Activated CD4-positive, alpha-beta T cell treated with anti-CD3 and anti-CD28 coated beads, Interleukin-2, amount 10 ng/mL, durations not matched to agents 24 days and 14 days (primary cell): ENCODE data around the gene GRB14. TPM values are rescaled to one million over a fixed set of nuclear protein-coding genes. Genes with fewer than 3 reads are reported as not detected.

Experiments
- DNase-seq: peaks from one replicate; pipeline ENCODE4 v3.0.0; 2022
- H3K27ac Mint-ChIP-seq: one replicate; pipeline ENCODE4 v1.8.0; 2022; ENCODE audit warnings: mild to moderate bottlenecking, mixed read lengths
- H3K27me3 Mint-ChIP-seq: one replicate; pipeline ENCODE4 v1.8.0; 2022; ENCODE audit warnings: mixed read lengths
- H3K36me3 Mint-ChIP-seq: one replicate; pipeline ENCODE4 v1.8.0; 2022; ENCODE audit warnings: low read depth, mild to moderate bottlenecking, mixed read lengths
- H3K4me1 Mint-ChIP-seq: one replicate; pipeline ENCODE4 v1.8.0; 2021; ENCODE audit warnings: mixed read lengths
- H3K4me3 Mint-ChIP-seq: one replicate; pipeline ENCODE4 v1.8.0; 2022; ENCODE audit warnings: mild to moderate bottlenecking, moderate library complexity, mixed read lengths
- H3K9me3 Mint-ChIP-seq: one replicate; pipeline ENCODE4 v1.8.0; 2021; ENCODE audit warnings: mixed read lengths
- intact Hi-C: fragments of 100-400 bp; cut with micrococcal nuclease; formaldehyde crosslinking; loops from one replicate; pipeline ENCODE4 v1.15.1; 2023
- total RNA-seq: library from RNA; stranded (reverse); gene quantifications from 2 replicates; pipeline ENCODE4 v1.2.3, GENCODE V29; 2022

GRB14 gene
- total RNA-seq, 1 donor from 2014 or later: not detected

GRCh38 chr2:164515734-164516133, 105.5 kb downstream of the GRB14 start:
- intact Hi-C loops: no loop called here
- H3K27ac Mint-ChIP-seq: no peak overlapping the region
- no peaks in the 10 kb centered on the region for H3K4me1 Mint-ChIP-seq
- peaks cover 31% of the 10 kb centered on the region for H3K9me3 Mint-ChIP-seq
- no peak overlapping the region for H3K4me3 Mint-ChIP-seq
- no peak for DNase-seq
- H3K36me3 Mint-ChIP-seq: no peaks in the 10 kb centered on the region
- H3K27me3 Mint-ChIP-seq: no peaks in the 10 kb centered on the region

DNA sequence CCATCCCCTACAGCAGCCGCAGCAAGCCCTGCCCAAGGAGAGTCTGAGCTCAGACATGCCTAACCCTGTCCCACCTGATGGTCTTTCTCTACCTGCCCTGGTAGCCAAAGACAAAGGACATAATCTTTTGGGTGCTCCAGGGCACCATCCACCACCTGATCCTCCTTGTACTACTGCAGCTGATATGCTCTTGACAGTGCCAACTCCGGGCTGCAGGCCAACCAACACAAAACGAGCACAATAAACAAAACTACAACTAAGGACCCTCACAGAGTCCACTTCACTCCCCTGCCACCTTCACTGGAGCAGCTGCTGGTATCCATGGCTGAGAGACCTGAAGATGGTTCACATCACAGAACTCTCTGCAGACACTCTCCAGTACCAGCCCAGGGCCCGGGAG, 106.3 kb downstream of the GRB14 start:
- Mint-ChIP-seq H3K27ac (no peak overlapping the region), H3K27me3 (no peaks in the 10 kb centered on the region), H3K36me3 (no peaks in the 10 kb centered on the region), H3K4me1 (no peaks in the 10 kb centered on the region), H3K4me3 (no peak overlapping the region), H3K9me3 (peaks cover 31% of the 10 kb centered on the region)
- DNase-seq: no peak
- intact Hi-C loops: no loop called here

DNA sequence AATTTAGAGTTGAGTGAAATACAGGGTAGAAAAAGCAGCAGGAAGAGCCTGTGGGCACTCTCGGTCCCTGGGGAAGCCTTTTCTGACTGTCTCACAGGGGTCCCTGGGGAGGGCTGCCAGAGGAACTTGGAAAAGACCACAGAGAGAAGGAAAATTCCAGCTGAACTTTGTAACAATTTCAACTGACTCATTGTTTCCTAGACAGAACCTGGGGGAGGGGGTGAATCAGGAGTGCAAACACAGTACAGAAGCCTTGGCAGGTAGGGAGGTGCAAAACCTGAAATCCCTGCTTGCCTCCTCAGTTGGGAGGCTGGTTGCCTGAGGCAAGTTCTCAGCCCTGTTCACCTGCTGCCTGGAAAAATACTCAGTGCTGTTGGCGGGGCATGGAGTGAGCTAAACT, 106.8 kb downstream of the GRB14 start:
- H3K4me1 Mint-ChIP-seq: no peaks in the 10 kb centered on the region
- intact Hi-C loops: no loop called here
- DNase-seq: no peak
- H3K4me3 Mint-ChIP-seq: no peak overlapping the region
- H3K9me3 Mint-ChIP-seq: peaks cover 31% of the 10 kb centered on the region
- H3K27me3 Mint-ChIP-seq: no peaks in the 10 kb centered on the region
- no peak overlapping the region for H3K27ac Mint-ChIP-seq
- no peaks in the 10 kb centered on the region for H3K36me3 Mint-ChIP-seq

- H3K9me3 Mint-ChIP-seq: peaks cover 20% of the 10 kb centered on the region
- intact Hi-C loops: no loop called here
Observed at GRCh38 chr2:164512871-164513270, 108.4 kb downstream of the GRB14 start.

GRCh38 chr2:164511738-164512137, 109.5 kb downstream of the GRB14 start:
- H3K9me3 Mint-ChIP-seq: peaks cover 15% of the 10 kb centered on the region
- no peaks in the 10 kb centered on the region for H3K4me1 Mint-ChIP-seq
- no peak overlapping the region for H3K4me3 Mint-ChIP-seq
- intact Hi-C loops: no loop called here
- H3K27ac Mint-ChIP-seq: no peak overlapping the region
- no peaks in the 10 kb centered on the region for H3K36me3 Mint-ChIP-seq
- DNase-seq: no peak
- no peaks in the 10 kb centered on the region for H3K27me3 Mint-ChIP-seq

More at GRCh38 chr2:164512871-164513270, 108.4 kb downstream of the GRB14 start:
- no peaks in the 10 kb centered on the region for H3K36me3 Mint-ChIP-seq
- no peak overlapping the region for H3K27ac Mint-ChIP-seq
- H3K4me3 Mint-ChIP-seq: no peak overlapping the region
- H3K4me1 Mint-ChIP-seq: no peaks in the 10 kb centered on the region
- no peaks in the 10 kb centered on the region for H3K27me3 Mint-ChIP-seq
- DNase-seq: no peak

GRCh38 chr2:164510895-164511294, 110.4 kb downstream of the GRB14 start:
- peaks cover 15% of the 10 kb centered on the region for H3K9me3 Mint-ChIP-seq
- H3K4me1 Mint-ChIP-seq: no peaks in the 10 kb centered on the region
- H3K27me3 Mint-ChIP-seq: no peaks in the 10 kb centered on the region
- intact Hi-C loops: no loop called here
- H3K4me3 Mint-ChIP-seq: no peak overlapping the region
- no peak overlapping the region for H3K27ac Mint-ChIP-seq
- H3K36me3 Mint-ChIP-seq: no peaks in the 10 kb centered on the region
- DNase-seq: no peak

DNA sequence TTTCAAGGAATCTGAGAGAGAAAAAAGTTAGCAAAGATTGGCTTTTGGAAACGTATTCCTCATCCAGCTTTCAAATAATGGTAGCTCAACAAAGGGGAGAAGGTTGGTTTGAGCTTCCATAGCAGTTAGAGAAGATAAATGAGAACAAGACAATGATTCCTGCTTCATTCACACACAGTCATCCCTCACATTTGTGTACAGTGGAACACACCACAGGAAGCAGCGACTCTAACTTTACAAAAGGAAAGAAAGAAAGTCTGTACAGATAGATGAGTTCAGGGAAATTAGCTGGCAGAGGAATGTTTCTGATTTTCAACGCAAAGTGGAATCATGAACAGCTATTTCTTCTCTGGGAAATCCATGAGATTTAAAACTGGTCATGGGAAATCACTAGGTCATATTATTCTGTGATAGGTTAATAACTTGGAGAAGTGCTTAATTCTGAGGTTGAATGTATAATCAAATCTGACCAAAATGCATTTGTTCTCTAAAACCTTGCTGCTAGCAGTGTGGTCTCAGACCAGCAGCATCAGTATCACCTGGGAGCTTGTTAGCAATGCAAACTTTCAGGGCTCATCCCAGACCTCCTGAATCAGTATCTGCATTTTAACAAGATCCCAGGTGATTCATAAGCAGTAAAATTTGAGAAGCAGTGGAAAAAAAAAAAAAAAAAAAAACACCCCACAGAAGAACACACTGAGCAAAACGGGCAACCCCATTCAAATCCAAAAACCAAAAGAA, 112.0 kb downstream of the GRB14 start:
- intact Hi-C loops: no loop called here
- Mint-ChIP-seq H3K9me3 (peaks cover 5% of the 10 kb centered on the region), H3K4me1 (no peaks in the 10 kb centered on the region), H3K4me3 (no peak overlapping the region), H3K27ac (no peak overlapping the region), H3K36me3 (no peaks in the 10 kb centered on the region), H3K27me3 (no peaks in the 10 kb centered on the region)
- DNase-seq: no peak

DNA sequence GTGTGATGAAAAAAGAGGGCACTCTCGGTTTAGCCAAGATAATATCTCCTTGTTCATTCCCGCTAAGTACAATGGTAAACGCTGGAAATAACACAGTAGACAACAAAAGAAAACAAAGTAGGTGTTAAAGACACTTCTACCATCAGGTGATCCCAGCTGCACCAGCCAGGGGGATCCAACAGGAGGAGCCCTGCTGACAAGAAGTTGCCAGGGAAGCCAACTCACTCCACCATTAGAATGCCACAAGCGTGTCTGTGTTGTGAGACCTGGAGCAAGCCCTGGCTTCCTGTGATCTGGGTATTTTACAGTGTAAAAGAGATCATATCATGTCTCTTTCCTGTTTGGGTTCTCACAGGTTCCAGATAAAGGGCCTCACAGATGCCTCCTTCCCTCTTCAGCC, 117.0 kb downstream of the GRB14 start:
- Mint-ChIP-seq H3K4me3 (no peak overlapping the region), H3K27me3 (no peaks in the 10 kb centered on the region), H3K9me3 (no peaks in the 10 kb centered on the region), H3K36me3 (no peaks in the 10 kb centered on the region), H3K4me1 (no peaks in the 10 kb centered on the region), H3K27ac (no peak overlapping the region)
- intact Hi-C loops: no loop called here
- DNase-seq: no peak

DNA sequence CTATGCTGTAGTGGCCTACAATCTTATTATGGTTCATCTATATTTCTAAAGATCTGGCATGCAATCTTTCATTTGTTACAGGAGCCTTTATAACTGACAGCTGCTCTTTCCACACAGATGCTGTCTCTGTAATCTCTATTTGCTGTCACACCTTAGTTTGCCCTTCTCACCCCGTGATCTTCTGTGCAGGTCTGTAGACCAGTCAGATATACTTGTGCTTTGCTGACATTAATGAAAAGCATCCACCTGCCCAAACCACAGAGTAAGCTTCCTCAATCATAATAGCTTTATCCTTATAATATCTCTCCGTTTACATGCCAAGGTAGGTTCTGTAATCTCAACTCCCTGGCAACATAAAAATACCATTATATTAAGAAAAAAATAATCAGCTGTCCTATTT, 122.4 kb downstream of the GRB14 start:
- DNase-seq: no peak
- no peak overlapping the region for H3K4me3 Mint-ChIP-seq
- intact Hi-C loops: no loop called here

DNA sequence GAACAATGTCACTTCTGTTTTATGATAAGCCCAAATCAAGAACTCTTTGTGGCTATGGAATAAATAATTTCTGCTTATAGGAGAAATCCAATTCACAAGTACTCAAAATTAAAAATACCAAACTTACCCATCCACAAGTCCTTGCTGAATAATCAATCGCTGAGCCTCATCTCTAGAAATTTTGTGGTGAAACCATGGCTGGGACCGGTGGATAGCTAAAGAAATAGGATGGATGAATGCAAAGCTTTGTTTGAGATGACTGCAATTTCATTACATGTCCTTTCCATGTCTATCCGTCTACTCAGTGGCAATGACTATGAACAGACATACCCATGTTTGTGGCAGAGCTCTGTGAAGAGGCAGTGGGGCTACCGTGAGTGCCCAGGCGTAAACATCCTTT, 124.4 kb downstream of the GRB14 start:
- H3K36me3 Mint-ChIP-seq: no peaks in the 10 kb centered on the region
- no peaks in the 10 kb centered on the region for H3K27me3 Mint-ChIP-seq
- no peak for DNase-seq
- intact Hi-C loops: no loop called here
- no peaks in the 10 kb centered on the region for H3K4me1 Mint-ChIP-seq
- no peak overlapping the region for H3K4me3 Mint-ChIP-seq
- H3K27ac Mint-ChIP-seq: no peak overlapping the region
- H3K9me3 Mint-ChIP-seq: no peaks in the 10 kb centered on the region

More for the DNA sequence above, 122.4 kb downstream of the GRB14 start:
- Mint-ChIP-seq H3K9me3 (no peaks in the 10 kb centered on the region), H3K27ac (no peak overlapping the region), H3K4me1 (no peaks in the 10 kb centered on the region), H3K36me3 (no peaks in the 10 kb centered on the region), H3K27me3 (no peaks in the 10 kb centered on the region)

DNA sequence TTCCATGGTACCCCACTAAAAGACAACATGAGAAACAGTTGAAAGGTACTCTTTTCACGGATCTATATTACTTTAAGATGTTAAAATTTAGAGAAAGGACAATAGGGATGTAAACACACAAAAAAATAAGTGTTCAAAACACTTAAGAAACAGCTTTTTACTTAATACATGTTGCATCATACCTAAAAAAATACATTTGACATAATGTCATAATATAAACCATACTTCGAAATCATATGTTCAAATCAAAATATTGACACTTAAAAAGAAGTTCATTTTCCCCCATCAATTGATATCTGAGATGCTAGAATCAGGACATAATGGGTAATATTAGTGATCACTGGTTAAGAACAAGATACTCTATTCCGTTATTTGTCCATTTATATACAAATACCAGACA, 124.9 kb downstream of the GRB14 start:
- no peak for DNase-seq
- intact Hi-C loops: no loop called here
- Mint-ChIP-seq H3K27me3 (no peaks in the 10 kb centered on the region), H3K4me1 (no peaks in the 10 kb centered on the region), H3K27ac (no peak overlapping the region), H3K36me3 (no peaks in the 10 kb centered on the region), H3K4me3 (no peak overlapping the region), H3K9me3 (no peaks in the 10 kb centered on the region)

DNA sequence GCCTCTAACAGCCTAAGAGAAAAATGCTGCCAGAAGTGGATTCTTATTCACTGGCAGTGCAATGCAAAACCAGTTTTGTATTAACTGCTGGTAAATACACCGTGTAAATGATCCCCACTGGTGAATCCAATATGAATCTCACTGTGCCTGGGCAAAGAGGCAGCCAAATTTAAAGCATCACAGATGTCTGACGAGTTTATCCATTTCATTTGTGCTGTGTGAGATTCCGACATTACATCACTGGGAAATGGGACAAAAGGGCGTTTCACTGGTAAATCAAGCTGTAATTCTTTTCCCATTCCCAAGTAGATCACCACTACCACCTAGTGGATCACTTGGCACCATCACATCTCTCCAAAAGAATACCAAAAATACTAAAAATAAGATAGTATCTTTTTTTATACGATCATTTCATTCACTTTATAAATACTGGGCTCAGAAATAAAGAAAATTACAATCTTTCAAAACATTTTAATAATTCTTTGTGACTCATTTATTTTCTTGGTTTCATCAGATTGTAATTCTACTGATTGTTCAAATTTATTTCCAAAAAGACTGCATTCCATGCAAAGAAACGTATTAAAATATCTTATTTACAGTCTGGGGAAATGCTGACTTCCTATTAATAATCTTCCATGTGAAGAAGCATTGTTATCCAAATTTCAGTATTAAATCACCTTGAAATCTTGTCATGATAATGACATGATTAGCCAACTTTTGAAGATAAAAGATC, 125.6 kb downstream of the GRB14 start:
- intact Hi-C loops: no loop called here
- Mint-ChIP-seq H3K36me3 (no peaks in the 10 kb centered on the region), H3K4me3 (no peak overlapping the region), H3K4me1 (no peaks in the 10 kb centered on the region), H3K27me3 (no peaks in the 10 kb centered on the region), H3K9me3 (no peaks in the 10 kb centered on the region), H3K27ac (no peak overlapping the region)
- no peak for DNase-seq

DNA sequence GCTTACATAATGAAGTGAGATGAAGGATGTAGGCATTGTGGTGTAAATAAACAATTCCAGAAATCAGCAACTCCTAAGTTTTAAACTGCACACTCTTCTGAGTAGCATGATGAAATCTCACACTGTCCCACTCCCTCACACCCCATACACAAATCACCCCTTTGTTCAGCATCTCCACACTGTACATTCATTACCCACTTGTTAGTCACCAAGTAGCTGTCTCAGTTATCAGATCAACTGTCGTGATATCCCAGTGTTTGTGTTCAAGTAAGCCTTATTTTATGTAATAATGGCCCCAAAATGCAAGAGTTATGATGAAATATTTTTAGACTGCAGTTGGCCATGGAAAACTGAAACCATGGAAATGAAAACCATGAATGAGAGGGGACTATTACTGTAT, 135.7 kb downstream of the GRB14 start:
- Mint-ChIP-seq H3K4me1 (no peaks in the 10 kb centered on the region), H3K9me3 (no peaks in the 10 kb centered on the region), H3K36me3 (no peaks in the 10 kb centered on the region), H3K27ac (no peak overlapping the region), H3K27me3 (no peaks in the 10 kb centered on the region), H3K4me3 (no peak overlapping the region)
- DNase-seq: no peak
- intact Hi-C loops: no loop called here

DNA sequence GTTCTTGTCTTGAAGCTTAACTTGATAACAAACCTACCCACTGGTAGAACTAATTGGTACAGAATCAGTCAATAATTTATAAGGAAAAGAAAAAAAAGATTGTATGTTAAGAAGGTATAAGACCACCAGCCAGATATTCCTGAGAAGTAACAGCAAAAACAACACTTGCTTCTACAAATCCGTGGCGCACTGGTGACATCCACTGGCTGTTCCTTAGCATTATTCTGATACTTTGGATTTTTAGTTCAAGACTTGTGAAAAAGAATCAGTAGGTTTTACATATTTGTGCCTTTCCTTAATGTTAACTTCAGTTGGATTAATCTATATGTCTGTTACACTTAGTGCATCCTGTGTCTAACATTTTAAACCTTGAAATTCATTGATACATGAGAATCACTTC, 141.8 kb downstream of the GRB14 start:
- Mint-ChIP-seq H3K9me3 (no peaks in the 10 kb centered on the region), H3K27me3 (no peaks in the 10 kb centered on the region), H3K4me1 (no peaks in the 10 kb centered on the region), H3K36me3 (no peaks in the 10 kb centered on the region), H3K27ac (no peak overlapping the region), H3K4me3 (no peak overlapping the region)
- DNase-seq: no peak
- intact Hi-C loops: no loop called here
